ENCODE results near the gene KLF11.

Gene KLF11

GRCh38 chr2:10016802-10017258 lies 26.5 kb upstream of the KLF11 start:
- H3K27ac ChIP-seq (ENCODE audit: low read depth, low read length), result no peak overlapping the region
- H3K27me3 ChIP-seq (ENCODE audit: control insufficient read depth in 1 of 2, insufficient read depth in 2 of 2, low read length in 2 of 2), result no peaks in the 10 kb centered on the region
- no peaks in the 10 kb centered on the region for H3K9me3 ChIP-seq (ENCODE audit: low read length)
- no peak overlapping the region for H3K4me3 ChIP-seq (ENCODE audit: low read depth in 1 of 2, low read length in 2 of 2)
- H3K9ac ChIP-seq (ENCODE audit: low read length), result no peak overlapping the region
- no peaks in the 10 kb centered on the region for H3K36me3 ChIP-seq (ENCODE audit: insufficient read depth, low read length)
- no peaks in the 10 kb centered on the region for H3K4me1 ChIP-seq (ENCODE audit: insufficient read depth, low read length)

DNA sequence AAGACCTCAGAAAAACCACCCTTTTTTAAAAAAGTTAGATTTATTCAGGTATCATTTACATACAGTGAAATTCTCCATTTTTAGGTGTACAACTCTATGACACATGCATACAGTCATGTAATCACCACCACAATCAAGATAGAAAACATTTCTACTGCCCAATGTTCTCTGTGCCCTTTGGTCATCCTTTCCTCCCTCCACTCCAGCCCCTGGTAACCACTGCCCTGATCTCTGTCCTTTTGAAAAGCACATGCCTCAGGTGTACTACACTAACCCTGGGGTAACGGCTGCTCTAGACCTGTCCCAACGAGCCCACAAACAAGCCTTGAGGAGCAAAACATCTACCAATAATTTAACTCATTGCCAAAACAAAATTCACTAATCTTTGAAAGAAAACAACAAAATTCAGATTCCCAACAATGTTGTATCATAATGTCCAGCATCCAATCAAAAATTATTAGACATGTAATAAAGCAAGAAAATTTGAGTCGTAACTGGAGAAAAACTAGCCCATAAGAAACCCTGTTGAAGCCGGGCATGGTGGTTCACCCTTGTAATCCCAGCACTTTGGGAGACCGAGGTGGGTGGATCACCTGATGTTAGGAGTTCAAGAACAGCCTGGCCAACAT lies 25.9 kb upstream of the KLF11 start:
- Histone ChIP-seq H3K9ac (ENCODE audit: low read length) (no peak overlapping the region), H3K36me3 (ENCODE audit: insufficient read depth, low read length) (no peaks in the 10 kb centered on the region)

DNA sequence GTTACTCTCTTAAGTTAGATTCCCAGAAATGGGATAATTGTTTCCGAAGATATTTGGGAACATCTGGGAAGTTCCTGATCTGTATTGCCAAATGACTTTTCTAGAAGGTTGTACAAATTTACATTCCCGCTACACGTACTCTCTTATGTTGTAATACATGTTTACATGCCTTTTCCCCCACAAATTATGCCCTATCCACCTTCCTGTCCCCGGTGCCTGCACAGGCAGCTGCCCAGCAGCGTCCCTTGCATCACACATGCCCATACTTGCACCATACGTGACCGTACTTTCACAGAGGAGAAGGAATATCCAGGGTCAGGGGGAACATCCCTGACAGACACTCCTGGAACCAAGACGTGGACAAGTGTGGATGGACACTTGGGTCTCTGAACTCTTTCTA lies 24.2 kb upstream of the KLF11 start:
- no peak overlapping the region for H3K4me3 ChIP-seq (ENCODE audit: low read depth in 1 of 2, low read length in 2 of 2)
- H3K9me3 ChIP-seq (ENCODE audit: low read length), result no peaks in the 10 kb centered on the region
- no peaks in the 10 kb centered on the region for H3K36me3 ChIP-seq (ENCODE audit: insufficient read depth, low read length)
- no peak overlapping the region for H3K27ac ChIP-seq (ENCODE audit: low read depth, low read length)
- H3K27me3 ChIP-seq (ENCODE audit: control insufficient read depth in 1 of 2, insufficient read depth in 2 of 2, low read length in 2 of 2), result no peaks in the 10 kb centered on the region
- no peaks in the 10 kb centered on the region for H3K4me1 ChIP-seq (ENCODE audit: insufficient read depth, low read length)
- no peak overlapping the region for H3K9ac ChIP-seq (ENCODE audit: low read length)

More for the DNA sequence above, 25.9 kb upstream of the KLF11 start:
- no peaks in the 10 kb centered on the region for H3K27me3 ChIP-seq (ENCODE audit: control insufficient read depth in 1 of 2, insufficient read depth in 2 of 2, low read length in 2 of 2)
- no peak overlapping the region for H3K27ac ChIP-seq (ENCODE audit: low read depth, low read length)
- no peaks in the 10 kb centered on the region for H3K9me3 ChIP-seq (ENCODE audit: low read length)
- no peak overlapping the region for H3K4me3 ChIP-seq (ENCODE audit: low read depth in 1 of 2, low read length in 2 of 2)
- H3K4me1 ChIP-seq (ENCODE audit: insufficient read depth, low read length), result no peaks in the 10 kb centered on the region

DNA sequence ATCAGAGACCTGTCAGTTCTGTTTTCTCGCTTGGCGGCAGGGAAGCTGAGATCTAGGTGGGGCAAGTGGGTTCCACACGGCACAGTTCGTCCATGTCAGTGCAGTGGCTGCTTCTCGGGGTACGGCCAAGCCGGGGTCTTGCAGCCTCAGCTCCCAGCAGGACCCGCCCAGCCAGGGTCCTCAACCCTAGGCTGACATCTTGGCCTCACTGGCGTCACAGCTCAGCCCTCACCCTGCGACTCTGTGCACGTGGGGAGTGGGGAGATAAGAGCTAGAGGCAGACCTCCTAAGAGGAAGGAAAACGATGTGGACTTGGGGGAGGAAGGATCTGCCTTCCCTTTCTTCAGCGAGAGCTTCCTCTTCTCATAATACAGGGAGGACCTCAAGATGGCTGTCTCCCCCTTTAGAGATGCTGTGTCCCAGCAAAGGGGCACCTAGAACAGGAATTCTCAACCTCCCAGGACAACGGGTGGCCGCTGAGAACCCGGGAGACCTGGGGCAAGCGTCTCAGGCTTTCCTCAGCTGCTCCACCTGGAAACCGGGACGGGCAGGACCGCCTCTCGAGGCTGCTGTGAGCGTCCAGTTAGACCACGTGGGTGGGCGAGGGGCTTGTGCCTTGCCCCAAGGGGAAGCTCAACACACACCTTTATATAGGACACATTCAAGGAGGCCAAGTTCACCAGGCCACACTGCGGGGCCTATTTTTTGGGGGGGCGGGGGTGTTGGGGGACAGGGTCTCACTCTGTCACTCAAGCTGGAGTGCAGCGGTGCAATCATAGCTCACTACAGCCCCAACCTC lies 23.5 kb upstream of the KLF11 start:
- no peak overlapping the region for H3K9ac ChIP-seq (ENCODE audit: low read length)
- no peak overlapping the region for H3K27ac ChIP-seq (ENCODE audit: low read depth, low read length)

DNA sequence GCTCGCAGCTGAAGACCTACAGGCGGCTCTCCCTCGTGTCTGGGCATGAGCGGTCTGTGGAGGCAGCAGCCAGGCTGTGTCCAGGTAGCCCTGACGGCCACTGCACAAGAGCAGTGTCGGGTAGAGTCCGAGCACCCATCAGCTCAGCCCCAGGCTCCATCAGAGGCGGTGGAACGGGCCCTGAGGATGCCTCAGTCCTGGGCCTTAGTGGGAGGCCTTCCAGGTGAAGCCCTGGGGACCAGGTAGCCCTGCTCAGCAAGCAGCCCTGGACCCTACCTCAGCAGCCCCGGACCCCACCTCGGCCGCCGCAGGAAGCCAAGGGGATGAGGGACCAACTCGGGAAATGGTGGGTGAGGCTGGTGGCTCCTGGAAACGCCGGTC lies 21.3 kb upstream of the KLF11 start:
- no peak overlapping the region for H3K27ac ChIP-seq (ENCODE audit: low read depth, low read length)
- no peaks in the 10 kb centered on the region for H3K9me3 ChIP-seq (ENCODE audit: low read length)
- H3K4me3 ChIP-seq (ENCODE audit: low read depth in 1 of 2, low read length in 2 of 2), result no peak overlapping the region
- H3K36me3 ChIP-seq (ENCODE audit: insufficient read depth, low read length), result no peaks in the 10 kb centered on the region
- no peaks in the 10 kb centered on the region for H3K27me3 ChIP-seq (ENCODE audit: control insufficient read depth in 1 of 2, insufficient read depth in 2 of 2, low read length in 2 of 2)
- H3K4me1 ChIP-seq (ENCODE audit: insufficient read depth, low read length), result no peaks in the 10 kb centered on the region
- no peak overlapping the region for H3K9ac ChIP-seq (ENCODE audit: low read length)

More for the DNA sequence above, 23.5 kb upstream of the KLF11 start:
- Histone ChIP-seq H3K36me3 (ENCODE audit: insufficient read depth, low read length) (no peaks in the 10 kb centered on the region), H3K27me3 (ENCODE audit: control insufficient read depth in 1 of 2, insufficient read depth in 2 of 2, low read length in 2 of 2) (no peaks in the 10 kb centered on the region), H3K4me3 (ENCODE audit: low read depth in 1 of 2, low read length in 2 of 2) (no peak overlapping the region), H3K9me3 (ENCODE audit: low read length) (no peaks in the 10 kb centered on the region), H3K4me1 (ENCODE audit: insufficient read depth, low read length) (no peaks in the 10 kb centered on the region)

GRCh38 chr2:10022445-10022844 lies 20.9 kb upstream of the KLF11 start:
- Histone ChIP-seq H3K4me3 (ENCODE audit: low read depth in 1 of 2, low read length in 2 of 2) (no peak overlapping the region), H3K36me3 (ENCODE audit: insufficient read depth, low read length) (no peaks in the 10 kb centered on the region), H3K27ac (ENCODE audit: low read depth, low read length) (no peak overlapping the region), H3K9me3 (ENCODE audit: low read length) (no peaks in the 10 kb centered on the region), H3K9ac (ENCODE audit: low read length) (no peak overlapping the region), H3K27me3 (ENCODE audit: control insufficient read depth in 1 of 2, insufficient read depth in 2 of 2, low read length in 2 of 2) (no peaks in the 10 kb centered on the region), H3K4me1 (ENCODE audit: insufficient read depth, low read length) (no peaks in the 10 kb centered on the region)

- Histone ChIP-seq H3K27me3 (ENCODE audit: control insufficient read depth in 1 of 2, insufficient read depth in 2 of 2, low read length in 2 of 2) (no peaks in the 10 kb centered on the region), H3K4me1 (ENCODE audit: insufficient read depth, low read length) (peaks cover under 1% of the 10 kb centered on the region), H3K9me3 (ENCODE audit: low read length) (no peaks in the 10 kb centered on the region), H3K4me3 (ENCODE audit: low read depth in 1 of 2, low read length in 2 of 2) (no peak overlapping the region), H3K36me3 (ENCODE audit: insufficient read depth, low read length) (no peaks in the 10 kb centered on the region), H3K27ac (ENCODE audit: low read depth, low read length) (no peak overlapping the region), H3K9ac (ENCODE audit: low read length) (no peak overlapping the region)
These were observed 20.2 kb upstream of the KLF11 start for GRCh38 chr2:10022966-10023662.

GRCh38 chr2:10026940-10027569 lies 16.3 kb upstream of the KLF11 start:
- H3K27ac ChIP-seq (ENCODE audit: low read depth, low read length), result no peak overlapping the region
- H3K27me3 ChIP-seq (ENCODE audit: control insufficient read depth in 1 of 2, insufficient read depth in 2 of 2, low read length in 2 of 2), result no peaks in the 10 kb centered on the region
- H3K9me3 ChIP-seq (ENCODE audit: low read length), result no peaks in the 10 kb centered on the region
- no peaks in the 10 kb centered on the region for H3K36me3 ChIP-seq (ENCODE audit: insufficient read depth, low read length)
- H3K4me3 ChIP-seq (ENCODE audit: low read depth in 1 of 2, low read length in 2 of 2), result no peak overlapping the region
- H3K9ac ChIP-seq (ENCODE audit: low read length), result no peak overlapping the region
- H3K4me1 ChIP-seq (ENCODE audit: insufficient read depth, low read length), result peaks cover 10% of the 10 kb centered on the region

DNA sequence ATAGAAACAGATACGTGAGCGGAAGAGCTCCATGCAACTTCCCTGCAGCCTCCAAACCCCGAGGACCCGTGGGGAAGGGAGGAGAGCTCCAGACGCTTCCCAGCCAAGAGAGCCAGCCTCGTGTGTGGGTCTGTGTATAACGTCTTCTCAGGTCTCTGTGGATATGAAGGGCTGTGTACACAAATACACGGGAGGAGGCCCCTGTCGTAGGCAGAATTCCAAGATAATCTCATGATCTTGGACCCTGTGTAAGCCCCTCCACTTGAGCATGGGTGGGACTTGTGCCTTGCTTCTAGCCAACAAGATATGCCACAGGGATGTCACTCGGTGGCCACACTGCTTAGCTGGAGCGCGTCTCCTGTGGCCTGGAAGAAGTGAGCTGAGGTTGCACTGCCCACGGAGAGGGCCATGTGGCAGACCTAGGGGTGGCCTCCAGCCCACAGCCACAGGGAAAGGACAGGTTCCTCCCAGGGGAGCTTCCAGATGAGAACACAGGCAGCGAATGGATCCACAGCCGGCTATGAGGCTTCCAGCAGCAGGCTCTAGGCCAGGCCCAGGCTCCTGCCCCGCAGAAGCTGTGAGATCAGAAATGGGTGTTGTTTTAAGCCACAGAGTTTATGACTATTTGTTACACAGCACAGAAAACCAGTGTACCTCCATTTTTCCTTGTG lies 15.6 kb upstream of the KLF11 start:
- H3K9ac ChIP-seq (ENCODE audit: low read length), result no peak overlapping the region
- H3K4me3 ChIP-seq (ENCODE audit: low read depth in 1 of 2, low read length in 2 of 2), result no peak overlapping the region
- no peaks in the 10 kb centered on the region for H3K9me3 ChIP-seq (ENCODE audit: low read length)
- H3K27me3 ChIP-seq (ENCODE audit: control insufficient read depth in 1 of 2, insufficient read depth in 2 of 2, low read length in 2 of 2), result no peaks in the 10 kb centered on the region
- no peaks in the 10 kb centered on the region for H3K36me3 ChIP-seq (ENCODE audit: insufficient read depth, low read length)
- no peak overlapping the region for H3K27ac ChIP-seq (ENCODE audit: low read depth, low read length)
- H3K4me1 ChIP-seq (ENCODE audit: insufficient read depth, low read length), result peaks cover 10% of the 10 kb centered on the region

GRCh38 chr2:10028407-10028987 lies 14.9 kb upstream of the KLF11 start:
- Histone ChIP-seq H3K4me1 (ENCODE audit: insufficient read depth, low read length) (peaks cover 10% of the 10 kb centered on the region), H3K9ac (ENCODE audit: low read length) (no peak overlapping the region), H3K4me3 (ENCODE audit: low read depth in 1 of 2, low read length in 2 of 2) (no peak overlapping the region), H3K9me3 (ENCODE audit: low read length) (no peaks in the 10 kb centered on the region), H3K27ac (ENCODE audit: low read depth, low read length) (no peak overlapping the region), H3K36me3 (ENCODE audit: insufficient read depth, low read length) (no peaks in the 10 kb centered on the region), H3K27me3 (ENCODE audit: control insufficient read depth in 1 of 2, insufficient read depth in 2 of 2, low read length in 2 of 2) (no peaks in the 10 kb centered on the region)
